Neuron (in vitro differentiated cells): ENCODE measurements around the gene TP53I13.

Experiments used
- H2AFZ ChIP-seq: one replicate; pipeline ENCODE4 v1.6.1; 2013; ENCODE audit warnings: low read depth, mild to moderate bottlenecking, inconsistent platforms, low read length, moderate library complexity
- H3K27me3 ChIP-seq: one replicate; pipeline ENCODE4 v1.6.1; 2013; ENCODE audit warnings: low read length; ENCODE audit not compliant: insufficient read depth
- H3K36me3 ChIP-seq: one replicate; pipeline ENCODE4 v1.6.1; 2013; ENCODE audit warnings: low read length; ENCODE audit not compliant: insufficient read depth
- H3K4me1 ChIP-seq: one replicate; pipeline ENCODE4 v1.6.1; 2013; ENCODE audit warnings: low read length; ENCODE audit not compliant: insufficient read depth
- H3K4me3 ChIP-seq: 2 replicates; pipeline ENCODE4 v1.5.1; 2013; ENCODE audit warnings: mild to moderate bottlenecking, low read length, moderate library complexity
- H3K9me3 ChIP-seq: one replicate; pipeline ENCODE4 v1.6.1; 2013; ENCODE audit warnings: low read length

The TP53I13 gene

GRCh38 chr17:29595943-29596774, 27.7 kb downstream of the TP53I13 start:
- Histone ChIP-seq H3K36me3 (no peaks in the 10 kb centered on the region), H3K9me3 (no peaks in the 10 kb centered on the region), H3K4me3 (no peak overlapping the region), H2AFZ (no peak overlapping the region), H3K4me1 (peaks cover 46% of the 10 kb centered on the region), H3K27me3 (no peaks in the 10 kb centered on the region)

GRCh38 chr17:29596811-29597210, 28.3 kb downstream of the TP53I13 start:
- H3K4me3 ChIP-seq: no peak overlapping the region
- H3K27me3 ChIP-seq: no peaks in the 10 kb centered on the region
- H3K9me3 ChIP-seq: no peaks in the 10 kb centered on the region
- no peak overlapping the region for H2AFZ ChIP-seq
- H3K4me1 ChIP-seq: peaks cover 41% of the 10 kb centered on the region
- no peaks in the 10 kb centered on the region for H3K36me3 ChIP-seq

GRCh38 chr17:29597361-29598172, 29.1 kb downstream of the TP53I13 start:
- Histone ChIP-seq H3K27me3 (no peaks in the 10 kb centered on the region), H3K4me1 (peaks cover 34% of the 10 kb centered on the region), H2AFZ (no peak overlapping the region), H3K9me3 (no peaks in the 10 kb centered on the region), H3K4me3 (no peak overlapping the region), H3K36me3 (no peaks in the 10 kb centered on the region)

- Histone ChIP-seq H3K36me3 (peaks cover 3% of the 10 kb centered on the region), H3K27me3 (no peaks in the 10 kb centered on the region), H3K4me3 (no peak overlapping the region), H2AFZ (no peak overlapping the region), H3K4me1 (no peaks in the 10 kb centered on the region), H3K9me3 (no peaks in the 10 kb centered on the region)
Observed at GRCh38 chr17:29603109-29603674, 34.7 kb downstream of the TP53I13 start.

GRCh38 chr17:29607557-29608195, 39.2 kb downstream of the TP53I13 start:
- H3K9me3 ChIP-seq: peaks cover 7% of the 10 kb centered on the region
- no peaks in the 10 kb centered on the region for H3K4me1 ChIP-seq
- H3K27me3 ChIP-seq: no peaks in the 10 kb centered on the region
- H2AFZ ChIP-seq: no peak overlapping the region
- H3K36me3 ChIP-seq: peaks cover 42% of the 10 kb centered on the region
- no peak overlapping the region for H3K4me3 ChIP-seq

DNA sequence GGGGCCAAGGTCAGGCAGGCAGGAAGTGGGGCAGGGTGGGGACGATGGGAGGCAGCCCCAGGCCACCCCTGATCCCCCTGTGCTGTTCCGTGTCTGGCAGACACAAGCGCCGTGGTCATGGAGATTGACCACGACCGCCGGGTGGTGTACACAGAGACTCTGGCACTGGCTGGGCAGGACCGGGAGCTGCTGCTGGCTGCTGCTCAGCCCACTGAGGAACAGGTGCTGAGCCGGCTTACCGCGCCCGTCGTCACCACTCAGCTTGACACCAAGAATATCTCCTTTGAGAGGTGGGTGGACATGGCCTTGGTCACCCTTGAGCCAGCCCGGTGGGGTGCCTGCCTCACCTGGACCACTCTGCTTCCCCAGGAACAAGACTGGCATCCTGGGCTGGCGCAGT, 40.5 kb downstream of the TP53I13 start:
- Histone ChIP-seq H2AFZ (no peak overlapping the region), H3K9me3 (peaks cover 10% of the 10 kb centered on the region), H3K4me1 (no peaks in the 10 kb centered on the region), H3K27me3 (no peaks in the 10 kb centered on the region), H3K4me3 (no peak overlapping the region), H3K36me3 (peaks cover 51% of the 10 kb centered on the region)

GRCh38 chr17:29610395-29610794, 41.9 kb downstream of the TP53I13 start:
- Histone ChIP-seq H3K4me1 (no peaks in the 10 kb centered on the region), H3K27me3 (no peaks in the 10 kb centered on the region), H3K36me3 (peaks cover 56% of the 10 kb centered on the region), H3K4me3 (no peak overlapping the region), H3K9me3 (peaks cover 10% of the 10 kb centered on the region), H2AFZ (no peak overlapping the region)

- Histone ChIP-seq H3K4me1 (no peaks in the 10 kb centered on the region), H3K4me3 (no peak overlapping the region), H3K27me3 (no peaks in the 10 kb centered on the region), H3K36me3 (peaks cover 56% of the 10 kb centered on the region), H3K9me3 (peaks cover 13% of the 10 kb centered on the region), H2AFZ (no peak overlapping the region)
Observed at GRCh38 chr17:29611351-29612093, 43.0 kb downstream of the TP53I13 start.

GRCh38 chr17:29612094-29612403, 43.5 kb downstream of the TP53I13 start:
- peaks cover 13% of the 10 kb centered on the region for H3K9me3 ChIP-seq
- no peaks in the 10 kb centered on the region for H3K4me1 ChIP-seq
- peaks cover 56% of the 10 kb centered on the region for H3K36me3 ChIP-seq
- H3K4me3 ChIP-seq: no peak overlapping the region
- H3K27me3 ChIP-seq: no peaks in the 10 kb centered on the region
- H2AFZ ChIP-seq: no peak overlapping the region

- no peak overlapping the region for H3K4me3 ChIP-seq
- peaks cover 13% of the 10 kb centered on the region for H3K9me3 ChIP-seq
- no peak overlapping the region for H2AFZ ChIP-seq
- peaks cover 56% of the 10 kb centered on the region for H3K36me3 ChIP-seq
- no peaks in the 10 kb centered on the region for H3K27me3 ChIP-seq
- no peaks in the 10 kb centered on the region for H3K4me1 ChIP-seq
Observed at GRCh38 chr17:29612404-29613280, 44.1 kb downstream of the TP53I13 start.

GRCh38 chr17:29613352-29613837, 44.9 kb downstream of the TP53I13 start:
- Histone ChIP-seq H3K9me3 (peaks cover 13% of the 10 kb centered on the region), H3K4me3 (no peak overlapping the region), H3K27me3 (no peaks in the 10 kb centered on the region), H3K36me3 (peaks cover 51% of the 10 kb centered on the region), H3K4me1 (no peaks in the 10 kb centered on the region), H2AFZ (no peak overlapping the region)

DNA sequence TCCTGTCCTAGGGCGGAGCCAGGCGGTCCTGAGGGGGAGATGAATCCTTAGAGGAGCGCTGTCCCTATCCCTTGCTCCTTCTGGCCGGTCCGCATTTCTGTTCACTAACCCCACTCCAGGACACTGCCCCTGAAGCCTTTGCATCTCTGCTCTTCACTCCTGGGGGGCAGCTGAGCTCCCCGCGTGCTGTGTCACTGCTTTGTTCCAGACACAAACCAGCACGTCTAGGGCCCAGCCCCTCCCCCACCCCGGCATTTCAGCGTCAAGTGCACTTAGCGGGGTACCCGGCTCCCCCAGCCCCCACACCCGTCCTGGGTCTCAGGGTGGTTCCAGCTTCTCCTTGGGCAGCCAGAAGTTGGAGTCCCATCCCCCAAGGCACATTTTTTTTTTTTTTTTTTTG, 45.4 kb downstream of the TP53I13 start:
- Histone ChIP-seq H2AFZ (no peak overlapping the region), H3K36me3 (peaks cover 47% of the 10 kb centered on the region), H3K4me3 (no peak overlapping the region), H3K4me1 (no peaks in the 10 kb centered on the region), H3K9me3 (peaks cover 13% of the 10 kb centered on the region), H3K27me3 (no peaks in the 10 kb centered on the region)
